NCI-H2029 treated with DMSO at 0.1 percent for 48 hours (cell line): ENCODE results near the gene PAAF1.

Source experiments
- DNase-seq: peaks from one replicate; lab custom pipeline; 2025; lab: John Stamatoyannopoulos, UW

Gene PAAF1

DNA sequence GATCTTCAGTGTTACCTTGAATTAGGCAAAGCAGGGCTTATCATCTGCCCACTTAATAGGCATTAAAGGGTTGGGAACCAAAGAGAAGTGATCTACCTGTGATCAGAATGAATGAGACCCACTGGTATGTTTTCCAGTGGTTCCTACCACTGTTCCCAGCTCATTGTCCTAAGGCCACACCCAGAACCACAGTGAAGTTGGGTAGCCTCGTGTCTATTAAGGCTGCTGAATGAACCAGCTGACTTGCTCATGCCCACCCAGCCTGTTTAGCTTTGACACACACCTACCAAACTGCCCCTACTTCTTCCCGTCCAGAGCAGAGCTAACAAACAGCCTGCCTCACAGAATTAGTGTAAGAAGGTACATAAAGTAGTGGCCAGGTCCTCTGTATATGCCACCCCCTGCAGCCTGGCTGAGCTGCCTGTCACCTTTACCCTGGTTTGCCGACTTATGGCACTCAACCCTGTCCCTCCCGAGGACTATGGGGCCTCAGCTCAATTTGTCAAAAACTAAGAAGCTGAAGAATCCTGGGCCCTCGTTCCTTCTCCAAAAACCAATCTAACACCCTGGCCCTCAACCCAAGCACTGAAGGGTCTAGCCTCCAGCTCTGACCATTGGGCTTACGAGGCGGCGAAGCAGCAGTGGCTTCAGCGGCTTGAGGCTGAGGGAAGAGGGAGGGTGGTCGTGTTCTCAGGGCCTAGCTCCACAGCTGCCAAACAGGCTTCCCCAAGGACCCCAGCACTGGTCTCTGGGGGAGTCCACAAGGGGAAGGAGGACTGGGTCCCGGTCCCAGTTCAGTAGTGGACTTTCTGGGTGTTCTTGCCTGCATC is 96.0 kb downstream of the PAAF1 start:
- DNase-seq = no peak

- DNase-seq = no peak
Observed at GRCh38 chr11:73974604-73975478, 98.0 kb downstream of the PAAF1 start.

DNA sequence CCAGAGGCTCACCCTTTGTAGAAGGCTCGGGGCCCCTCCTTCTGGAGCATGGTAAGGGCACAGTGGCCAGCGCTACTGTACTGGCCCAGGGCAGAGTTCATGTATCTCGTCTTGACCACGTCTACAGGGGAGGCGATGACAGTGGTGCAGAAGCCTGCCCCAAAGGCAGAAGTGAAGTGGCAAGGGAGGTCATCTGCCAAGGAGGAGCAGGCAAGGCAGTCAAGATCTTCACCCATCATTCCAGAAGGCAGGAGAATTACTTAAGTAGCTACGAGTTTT is 98.6 kb downstream of the PAAF1 start:
- DNase-seq = no peak

DNA sequence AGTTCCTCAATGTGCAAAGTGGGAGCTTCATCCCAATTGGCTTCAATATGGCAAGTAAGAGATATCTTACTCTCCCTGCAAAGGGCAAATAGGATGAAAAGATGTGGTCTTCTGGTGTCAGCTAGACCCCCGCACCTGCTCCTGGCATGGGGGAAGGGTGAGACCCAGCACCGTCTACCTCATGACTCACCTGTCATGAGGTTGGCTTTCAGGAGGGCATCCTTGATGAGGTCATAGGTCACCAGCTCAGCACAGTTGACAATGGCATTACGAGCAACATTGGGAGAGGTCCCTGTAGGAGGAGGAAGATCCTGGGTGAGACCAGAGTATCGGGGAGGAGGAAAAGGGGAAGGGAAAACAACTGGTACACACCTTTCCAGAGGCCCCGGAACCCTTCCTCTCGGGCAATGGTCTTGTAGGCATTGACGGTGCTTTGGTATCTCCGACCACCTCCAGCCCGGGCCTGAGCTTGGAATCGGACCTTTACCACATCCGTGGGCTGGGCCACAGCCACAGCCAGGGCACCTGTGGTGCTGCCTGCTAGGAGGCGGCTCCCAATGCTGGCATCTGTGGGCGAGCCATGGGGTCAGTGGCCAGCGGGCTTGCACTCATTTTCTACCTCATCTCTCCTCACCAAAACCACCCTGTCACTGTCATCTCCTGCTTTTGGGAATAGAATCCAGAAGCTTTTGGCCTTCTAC is 99.8 kb downstream of the PAAF1 start:
- DNase-seq = no peak

- no peak for DNase-seq
Observed at GRCh38 chr11:73977856-73978519, 101.2 kb downstream of the PAAF1 start.

- no peak for DNase-seq
Observed at GRCh38 chr11:73978576-73979086, 101.8 kb downstream of the PAAF1 start.

GRCh38 chr11:73980001-73980961 is 103.5 kb downstream of the PAAF1 start:
- no peak for DNase-seq
